Hematopoietic multipotent progenitor cell (in vitro differentiated cells): Measurements from ENCODE around the gene TMEM43. TPM values are rescaled to one million over a fixed set of nuclear protein-coding genes. Genes with fewer than 3 reads are reported as not detected.
A peak's percentile ranks its signal among the peaks of the same experiment; 100 is the strongest.
"Not testable (repeated sequence)": the region's sequence is repeated elsewhere in the genome, so short reads cannot be mapped to it uniquely, and the experiment has no call there.

ENCODE experiments used
- DNase-seq, 3 donors: peaks; one replicate each; pipeline ENCODE4 v3.0.0-alpha.2; 2011 to 2015; ENCODE audit warnings: low read depth in 2 of 3, low spot score in 2 of 3
- total RNA-seq: library from RNA; depleted of rRNA; stranded (reverse); fragments of >200 nt; gene quantifications from one replicate; pipeline ENCODE4 v1.2.3, GENCODE V29; 2012

The TMEM43 gene
- total RNA-seq, 1 donor, result 189 TPM

DNA sequence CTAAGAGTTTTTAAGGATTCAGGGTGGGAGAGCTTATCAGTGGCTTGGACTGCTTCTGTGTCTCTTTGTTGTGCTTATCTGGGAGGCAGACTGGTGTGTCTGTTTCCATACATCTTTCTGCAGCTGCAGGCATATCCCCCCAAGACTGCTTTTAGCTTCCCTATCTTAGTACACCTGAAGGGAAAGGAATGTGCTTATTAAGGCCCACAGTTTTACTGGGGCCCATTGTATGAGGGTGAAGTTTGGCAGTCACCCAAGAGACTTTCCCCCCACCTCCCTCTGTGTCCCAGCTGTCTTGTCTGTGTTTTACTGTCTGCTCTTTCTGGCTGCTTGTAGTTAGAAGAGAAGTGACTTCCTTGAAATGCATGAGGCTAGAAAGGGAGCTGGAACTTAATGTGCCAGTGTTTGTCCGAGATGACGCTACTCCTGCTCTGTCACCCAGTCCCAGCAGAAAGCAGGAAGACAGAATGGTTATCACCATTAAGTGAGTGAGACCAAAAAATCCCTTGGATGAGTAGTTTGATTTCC, 3.9 kb upstream of the TMEM43 start:
- not testable (repeated sequence) for DNase-seq

DNA sequence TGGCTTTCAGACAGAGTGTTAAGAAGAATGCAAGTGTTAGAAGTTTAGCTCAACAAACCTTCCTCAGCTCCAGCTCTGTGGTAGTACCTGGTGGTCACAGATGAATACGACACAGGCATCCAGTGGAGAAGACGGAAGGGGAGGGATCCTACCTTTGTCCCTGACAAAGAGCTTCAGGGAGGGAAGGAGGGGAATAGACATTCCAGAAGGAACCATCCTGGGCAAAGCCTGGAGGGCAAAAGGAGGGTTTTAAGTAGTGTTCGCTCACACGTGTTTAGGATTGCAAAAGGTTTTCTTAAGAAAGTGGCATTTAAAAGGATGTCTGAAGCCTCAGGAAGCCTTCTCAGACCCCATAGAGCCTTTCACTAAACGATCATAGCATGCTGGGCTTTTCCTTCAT, 3.0 kb upstream of the TMEM43 start:
- DNase-seq, result no peak

DNA sequence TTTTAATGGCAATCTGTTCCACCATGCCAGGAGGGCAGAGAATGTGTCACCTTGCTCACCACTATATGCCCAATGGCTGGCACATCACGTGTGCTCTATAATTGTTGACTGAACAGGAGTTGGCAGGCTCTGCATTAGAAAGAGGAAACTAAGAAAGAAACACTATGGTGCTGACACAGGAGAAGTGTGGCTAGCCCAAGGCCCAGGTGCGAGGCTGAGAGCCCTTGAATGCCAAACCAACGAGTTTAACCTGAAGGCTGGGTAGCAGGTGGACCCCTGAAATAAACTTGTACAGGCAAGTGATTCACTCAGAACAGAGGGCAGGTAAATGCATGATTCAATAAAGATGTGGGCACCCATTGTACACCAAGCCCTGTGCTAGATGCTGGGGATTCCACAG, 2.6 kb upstream of the TMEM43 start:
- DNase-seq, result no peak

DNA sequence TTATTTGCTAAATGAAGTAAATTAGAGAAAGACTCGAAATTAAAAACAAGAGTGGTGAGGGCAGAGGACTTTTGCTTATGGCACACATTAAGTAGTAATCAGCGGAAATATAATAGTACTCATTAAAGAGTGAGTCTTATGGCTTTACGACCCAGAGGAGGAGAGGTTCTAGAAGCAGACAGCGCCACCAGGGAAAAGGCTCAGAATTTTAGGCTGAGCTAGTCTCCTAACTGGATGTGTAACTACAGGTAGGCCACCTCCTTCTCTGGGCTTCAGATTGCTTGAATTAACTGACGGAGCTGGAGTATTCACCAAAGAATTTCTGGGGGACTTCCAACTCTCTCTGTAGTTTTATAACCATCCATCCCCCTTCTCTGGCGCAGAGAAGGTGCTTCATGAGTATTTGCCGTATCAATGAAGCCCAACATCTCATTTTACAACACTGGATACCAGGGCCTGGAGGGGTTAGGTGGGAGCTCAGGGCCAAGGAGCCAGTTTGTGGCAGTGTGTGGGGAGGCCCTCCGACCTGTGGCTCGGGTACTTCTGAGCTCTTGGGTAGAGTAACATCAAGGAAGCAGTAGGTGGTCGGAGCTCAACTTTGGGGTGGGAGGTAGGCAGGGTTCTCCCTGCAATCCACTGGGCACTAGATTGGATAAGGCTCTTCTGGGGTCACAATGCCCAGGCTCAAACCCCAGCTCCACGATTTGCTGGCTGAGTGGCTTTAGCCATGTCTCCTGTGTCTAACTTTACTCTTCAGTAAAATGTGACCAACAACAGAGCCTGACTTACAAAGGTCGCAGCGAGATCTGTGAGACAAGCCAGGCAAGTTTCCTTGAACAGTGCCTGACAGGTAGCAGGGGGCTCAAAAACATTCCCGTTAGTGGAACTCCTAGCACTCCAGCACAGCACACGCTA, 1.3 kb upstream of the TMEM43 start:
- no peak for DNase-seq

DNA sequence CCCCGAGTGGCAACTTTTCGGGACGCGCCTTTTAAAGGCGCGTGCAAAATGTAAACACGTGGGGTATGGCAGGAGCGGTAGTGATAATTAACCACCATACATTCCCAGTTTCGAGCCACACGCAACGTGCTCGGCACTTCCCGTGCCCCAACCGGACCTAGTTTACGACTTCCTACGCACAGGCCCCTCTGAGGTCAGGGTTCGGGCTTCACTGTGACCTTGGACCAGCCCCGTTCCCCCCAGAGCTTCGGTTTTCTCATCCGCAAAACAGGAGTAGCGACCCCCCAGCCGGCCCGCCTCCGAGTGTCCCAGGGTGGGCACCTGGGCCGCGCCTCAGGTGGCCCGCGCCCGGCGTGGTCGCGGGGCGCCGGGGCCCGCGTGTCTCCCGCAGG, 633 bp upstream of the TMEM43 start:
- DNase-seq, result peak in 2 of 3 donors; percentile 34 to 52

DNA sequence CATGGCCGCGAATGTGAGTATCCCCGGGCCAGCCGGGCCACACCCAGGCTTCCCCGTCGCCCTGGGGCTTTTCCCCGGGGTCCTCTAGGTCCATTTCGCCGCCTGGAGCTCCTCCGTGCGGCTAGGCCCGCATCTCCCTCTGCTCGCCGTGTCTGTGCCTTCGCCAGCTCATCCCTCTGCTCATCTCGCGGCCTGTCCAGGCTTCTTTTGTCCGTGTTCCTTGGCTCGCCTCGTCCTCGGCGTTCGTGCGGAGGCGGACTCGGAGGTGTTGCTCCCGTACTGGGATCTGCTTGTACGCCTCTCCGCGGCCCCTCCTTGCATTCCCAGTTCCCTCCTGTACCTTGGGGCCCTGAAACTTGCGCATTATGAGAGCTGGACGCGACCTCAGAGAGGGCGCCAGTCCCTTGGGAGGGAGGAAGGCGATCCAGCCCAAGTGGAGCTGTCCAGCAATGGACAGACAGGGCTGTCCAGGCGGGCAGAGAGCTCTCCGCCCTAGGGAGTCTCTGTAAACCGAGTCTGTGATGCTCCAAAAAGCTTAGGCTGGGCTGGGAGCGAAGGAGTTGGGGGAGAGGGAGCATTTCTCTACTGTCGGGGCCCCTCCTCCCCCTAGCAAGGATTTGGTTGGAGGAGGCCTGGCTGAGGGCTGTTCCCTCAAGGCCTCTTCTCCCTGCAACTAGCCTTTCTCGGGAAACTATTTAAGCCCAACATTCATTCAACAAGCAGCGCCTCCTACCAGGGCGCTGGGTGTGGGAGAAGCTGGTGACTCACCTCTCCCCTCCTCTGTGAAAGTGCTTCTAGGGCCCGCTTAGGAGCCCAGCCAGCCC, 553 bp downstream of the TMEM43 start:
- DNase-seq, result peak in 2 of 3 donors; percentile 48 to 64

DNA sequence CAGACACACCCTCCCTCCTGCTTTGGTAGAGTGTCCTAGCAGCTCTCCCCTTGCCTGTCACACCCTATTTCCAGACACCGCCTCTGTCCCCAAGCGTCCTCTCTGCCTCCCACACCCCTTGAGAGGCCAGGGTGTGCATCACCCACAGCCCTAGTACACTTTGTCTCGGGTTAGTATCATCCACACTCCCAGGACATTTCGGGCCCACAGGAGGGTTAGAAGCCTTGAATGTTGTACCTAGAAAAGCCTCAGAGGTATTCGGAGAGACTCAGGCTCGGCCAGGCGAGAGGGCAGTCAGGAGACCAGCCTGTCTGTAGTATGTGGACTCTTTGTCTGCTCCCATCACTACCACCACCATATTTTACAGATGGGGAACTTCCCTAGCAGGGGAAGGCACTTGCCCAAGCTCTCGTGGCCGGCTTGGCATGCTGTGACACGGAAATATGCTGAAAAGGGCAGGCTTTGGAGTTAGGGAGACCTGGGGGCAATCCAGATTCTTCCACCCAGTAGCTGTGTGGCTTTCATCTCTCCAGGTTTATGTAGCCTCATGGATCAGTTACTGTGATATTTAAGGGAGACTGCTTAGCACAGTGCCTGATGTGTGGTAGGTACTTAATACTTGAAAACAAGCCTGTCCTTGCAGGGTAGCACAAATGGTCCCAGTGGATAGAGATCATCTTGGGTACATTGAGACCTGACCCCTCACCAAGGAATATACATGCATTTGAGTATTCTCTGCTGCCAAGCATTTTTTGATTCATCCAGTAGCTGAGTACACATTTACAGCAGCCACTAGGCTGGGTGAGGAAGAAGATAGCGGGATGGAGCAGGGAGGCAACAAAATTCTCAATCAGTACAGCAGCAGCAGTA, 1.4 kb downstream of the TMEM43 start:
- DNase-seq, result no peak

DNA sequence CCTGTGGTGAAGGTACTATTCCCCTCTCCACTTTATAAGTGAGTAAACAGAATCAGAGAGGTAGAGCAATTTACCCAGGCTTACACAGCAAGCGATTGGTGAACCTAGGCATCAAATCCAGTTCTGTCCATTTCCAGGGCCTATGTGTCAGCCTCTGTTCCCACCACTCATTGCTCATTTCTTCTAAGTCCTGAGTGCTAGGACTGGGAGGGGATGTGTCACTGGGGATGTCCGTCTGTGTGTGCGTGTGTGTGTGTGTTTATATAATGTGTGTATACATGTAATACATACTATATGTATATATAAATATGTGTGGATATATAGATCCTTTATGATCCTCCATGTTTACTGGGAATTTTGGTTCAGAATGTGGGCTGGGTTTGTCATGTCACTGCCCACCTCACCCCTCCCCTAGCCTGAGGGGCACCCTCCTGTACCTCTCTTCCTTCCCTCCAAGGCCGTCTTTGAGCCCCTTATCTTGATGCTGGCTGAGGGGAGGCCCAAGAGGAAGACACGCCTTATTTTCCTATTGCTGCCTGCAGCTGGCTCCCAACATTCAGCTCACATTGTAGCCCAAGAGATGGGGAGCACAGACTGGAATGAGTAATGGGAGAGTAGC, 2.1 kb downstream of the TMEM43 start:
- DNase-seq, result no peak

DNA sequence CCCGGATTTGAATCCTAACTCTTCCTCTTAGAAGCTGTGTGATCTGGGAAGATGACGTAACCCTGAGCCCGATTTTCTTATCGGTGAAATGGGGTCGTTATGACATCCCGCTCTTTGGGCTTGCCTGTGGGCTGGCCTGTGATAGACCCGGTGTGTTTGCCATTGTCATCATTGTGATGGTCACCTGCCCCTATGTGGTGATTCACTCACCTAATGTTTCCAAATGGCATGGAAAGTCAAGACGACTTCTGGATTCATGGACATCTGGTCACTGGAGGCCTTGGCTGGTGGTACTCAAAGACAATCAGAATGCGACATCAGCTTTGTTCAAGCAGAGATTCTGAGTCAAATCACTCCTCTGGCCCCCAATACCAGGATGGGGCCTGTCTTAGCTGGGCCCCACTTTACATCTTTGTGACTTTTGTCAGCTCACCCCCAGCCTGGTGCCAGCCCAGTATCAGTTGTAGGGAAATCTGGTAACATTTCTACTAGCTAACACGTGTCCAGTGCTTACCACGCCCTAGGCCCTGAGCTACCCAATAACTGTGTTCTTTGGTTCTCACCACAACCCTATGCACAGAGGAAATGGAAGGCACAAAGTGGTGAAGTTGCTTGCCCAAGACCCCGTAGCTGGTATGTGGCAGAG, 2.8 kb downstream of the TMEM43 start:
- DNase-seq, result no peak

DNA sequence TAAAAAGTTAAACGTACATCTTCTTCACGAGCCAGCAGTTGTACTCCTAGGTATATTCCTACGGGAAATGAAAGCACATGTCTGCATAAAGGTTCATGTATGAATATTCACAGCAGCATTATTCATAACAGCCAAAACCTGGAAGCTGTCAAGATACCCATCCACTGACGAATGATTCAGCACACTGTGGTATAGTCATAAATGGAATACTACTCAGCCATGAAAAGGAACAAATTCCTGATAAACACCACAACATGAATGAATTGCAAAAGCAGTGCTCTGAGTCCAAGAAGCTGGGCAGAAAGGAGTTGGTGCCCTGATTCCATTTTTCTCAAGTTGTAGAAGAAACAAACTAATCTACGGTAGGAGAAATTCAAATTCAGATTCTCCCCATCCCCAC, 3.9 kb downstream of the TMEM43 start:
- no peak for DNase-seq

DNA sequence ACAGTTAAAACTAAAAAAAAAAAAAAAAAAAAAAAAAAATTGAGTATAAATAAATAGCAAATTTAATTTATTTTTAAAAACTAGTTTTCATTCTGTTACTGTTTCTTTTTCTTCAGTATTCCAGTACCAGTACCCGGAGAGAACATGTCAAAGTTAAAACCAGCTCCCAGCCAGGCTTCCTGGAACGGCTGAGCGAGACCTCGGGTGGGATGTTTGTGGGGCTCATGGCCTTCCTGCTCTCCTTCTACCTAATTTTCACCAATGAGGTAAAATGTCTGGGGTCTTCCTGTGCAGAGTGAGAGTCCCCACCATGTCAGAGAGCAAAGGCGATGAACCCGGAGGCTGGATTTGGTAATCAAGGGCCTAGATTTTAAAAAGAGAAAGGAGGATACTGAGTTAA, 4.4 kb downstream of the TMEM43 start:
- no peak for DNase-seq

DNA sequence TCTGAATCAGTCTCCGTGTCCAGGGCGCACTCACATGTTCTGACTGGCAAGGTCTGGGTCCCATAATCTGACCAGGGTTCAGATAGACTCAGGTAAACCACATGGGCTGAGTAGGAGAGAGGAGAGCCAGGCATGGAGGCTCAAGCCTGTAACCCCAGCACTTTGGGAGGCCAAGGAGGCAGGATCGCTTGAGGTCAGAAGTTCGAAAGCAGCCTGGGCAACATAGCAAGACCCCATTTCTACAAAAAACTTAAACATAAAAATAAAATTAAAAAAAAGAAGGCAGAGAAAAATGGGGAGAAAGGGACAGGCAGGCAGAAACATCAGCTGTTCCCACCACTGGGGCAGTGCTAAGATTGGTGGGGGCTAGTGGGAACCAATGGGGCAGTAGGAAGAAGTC, 5.4 kb downstream of the TMEM43 start:
- DNase-seq, result no peak

DNA sequence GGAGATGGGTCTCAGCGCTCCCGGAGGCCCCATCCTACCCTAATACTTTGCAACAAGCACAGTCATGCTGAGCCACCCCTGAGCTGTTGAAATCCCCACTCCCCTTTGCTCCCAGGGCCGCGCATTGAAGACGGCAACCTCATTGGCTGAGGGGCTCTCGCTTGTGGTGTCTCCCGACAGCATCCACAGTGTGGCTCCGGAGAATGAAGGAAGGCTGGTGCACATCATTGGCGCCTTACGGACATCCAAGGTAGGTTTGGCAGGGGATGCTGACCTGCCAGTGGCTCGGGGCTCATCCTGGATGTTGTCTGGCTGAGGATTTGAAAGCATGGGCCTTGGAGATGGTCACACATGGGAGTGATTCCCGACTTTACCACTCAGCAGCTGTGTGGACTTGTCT, 5.9 kb downstream of the TMEM43 start:
- no peak for DNase-seq

DNA sequence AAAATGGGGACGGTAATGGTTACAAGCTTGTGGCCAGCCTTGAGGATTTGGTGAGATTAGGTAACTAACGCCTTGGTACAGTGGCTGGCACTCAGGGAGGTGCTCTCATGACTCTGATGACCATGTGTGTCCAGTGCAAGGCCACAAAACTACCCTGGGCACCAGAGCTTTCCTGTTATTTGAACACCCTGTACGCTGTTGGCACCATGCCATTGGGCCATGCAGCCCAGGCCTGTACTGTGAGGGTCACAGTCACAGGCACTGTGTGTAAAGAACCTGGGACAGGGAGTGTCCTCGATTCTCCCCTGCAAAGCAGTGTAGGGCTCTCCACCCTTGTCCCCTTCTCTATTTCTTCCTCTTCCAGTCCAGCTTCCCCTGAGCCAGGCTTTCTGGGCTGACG, 6.3 kb downstream of the TMEM43 start:
- no peak for DNase-seq

DNA sequence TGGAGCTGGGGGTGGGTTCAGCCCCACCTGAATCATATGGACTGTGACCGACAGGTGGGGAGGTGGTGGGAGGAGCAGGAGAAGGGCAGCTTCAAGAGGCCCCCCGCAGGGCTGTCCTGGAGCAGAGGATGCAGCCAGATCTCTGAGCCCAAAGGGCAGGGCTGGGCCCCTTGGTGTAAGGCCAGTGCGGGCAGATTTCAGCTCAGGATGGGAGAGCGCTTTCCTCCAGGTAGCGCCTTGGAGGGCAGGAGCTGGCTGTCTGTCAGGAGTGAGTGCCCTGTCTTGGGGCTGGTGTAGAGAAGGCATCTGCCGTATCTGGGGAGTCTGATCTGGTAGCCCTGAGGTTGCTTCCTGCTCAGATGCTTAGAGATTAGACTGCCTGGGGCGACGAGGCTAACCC, 7.3 kb downstream of the TMEM43 start:
- no peak for DNase-seq

DNA sequence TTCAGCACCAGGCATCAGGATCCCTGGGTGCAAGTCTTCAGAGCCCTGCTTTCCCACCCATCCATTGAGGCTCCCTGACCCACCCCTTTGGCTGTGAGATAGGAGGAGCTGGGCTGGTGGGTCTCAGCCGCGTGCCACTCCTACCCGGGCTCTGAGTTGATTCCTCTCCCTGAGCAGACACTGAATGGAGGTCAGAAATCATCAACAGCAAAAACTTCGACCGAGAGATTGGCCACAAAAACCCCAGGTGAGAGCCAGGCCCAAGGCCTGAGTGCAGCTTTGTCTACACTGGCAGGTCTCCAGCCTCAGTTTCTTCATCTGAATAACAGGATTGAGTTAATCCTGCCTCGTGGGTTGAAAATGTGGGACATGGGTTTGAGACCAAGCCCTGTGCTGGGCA, 7.8 kb downstream of the TMEM43 start:
- DNase-seq, result no peak

DNA sequence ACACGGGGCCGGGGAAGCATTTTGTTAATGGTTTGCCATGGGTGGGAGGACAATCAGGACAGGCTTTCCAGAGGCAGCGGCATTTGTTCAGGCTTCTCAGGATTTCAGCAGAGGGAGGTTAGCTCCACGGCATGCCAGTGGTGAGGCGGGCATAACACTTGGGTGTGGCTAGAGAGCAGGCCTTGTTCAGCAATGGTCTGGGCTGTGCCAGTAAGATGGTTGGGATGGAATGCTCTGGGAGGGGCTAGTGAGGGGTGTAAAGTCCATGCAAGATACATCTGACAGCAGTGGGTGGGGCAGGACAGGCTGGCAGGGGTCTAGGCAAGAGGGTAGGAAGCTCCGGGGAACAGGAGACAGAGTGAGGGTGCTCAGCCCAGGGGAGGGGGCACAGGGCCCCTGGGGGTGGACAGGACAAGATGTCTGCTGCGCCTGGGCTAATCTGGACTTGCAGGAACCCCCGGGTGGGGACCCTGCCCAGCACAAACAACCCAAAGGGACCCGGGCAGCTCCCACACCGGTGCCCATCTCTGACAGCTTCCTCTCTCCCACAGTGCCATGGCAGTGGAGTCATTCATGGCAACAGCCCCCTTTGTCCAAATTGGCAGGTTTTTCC, 8.4 kb downstream of the TMEM43 start:
- DNase-seq, result no peak

DNA sequence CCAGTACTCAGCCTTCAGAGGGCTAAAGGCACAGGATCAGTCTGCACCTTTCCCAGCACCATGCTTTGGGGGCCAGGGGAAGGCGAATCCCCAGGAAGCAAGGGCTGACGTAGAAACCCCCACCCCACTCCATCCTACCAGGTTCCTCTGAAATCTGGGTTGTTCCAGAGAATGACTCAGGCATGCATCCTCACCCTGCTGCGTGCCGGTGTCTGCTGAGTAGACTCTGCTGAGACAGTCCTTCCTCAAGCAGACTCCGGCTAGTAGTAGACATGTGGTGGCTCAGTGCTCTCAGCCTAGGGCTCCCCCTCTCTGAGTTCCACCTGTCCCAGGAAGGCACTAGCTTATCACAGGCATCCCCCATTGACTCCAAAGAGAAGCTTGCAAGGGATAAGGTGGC, 9.0 kb downstream of the TMEM43 start:
- DNase-seq, result no peak

DNA sequence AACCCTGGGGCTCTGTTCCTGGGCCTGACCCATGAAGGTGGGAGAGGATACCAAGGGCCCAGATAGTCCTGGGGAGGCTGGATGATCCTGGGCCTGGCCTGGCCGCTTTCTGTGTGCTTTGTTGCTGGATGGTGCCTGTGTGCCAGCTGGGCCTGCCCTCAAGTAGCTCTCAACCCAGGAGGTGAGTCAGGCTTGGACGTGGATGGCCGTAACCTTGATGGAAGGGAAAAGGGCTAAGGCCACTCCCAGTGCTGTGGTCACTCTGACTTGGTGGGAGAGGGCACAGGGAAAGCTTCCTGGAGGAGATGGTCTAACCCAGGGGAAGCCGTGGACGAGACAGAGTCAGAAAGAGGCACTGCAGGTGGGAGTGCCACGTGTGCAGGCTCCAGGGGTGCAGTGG, 9.4 kb downstream of the TMEM43 start:
- no peak for DNase-seq
